Stimulated activated CD8-positive, alpha-beta memory T cell treated with anti-CD3 and anti-CD28 coated beads, Interleukin-2, amount 100 ng/mL, for 48 hours (primary cell): Measurements from ENCODE around the gene ISG20.

Experiments used
- DNase-seq, 2 donors: peaks; one replicate each; pipeline ENCODE4 v3.0.0-alpha.2; 2020; ENCODE audit warnings: low read depth in 2 of 2

ISG20 gene

DNA sequence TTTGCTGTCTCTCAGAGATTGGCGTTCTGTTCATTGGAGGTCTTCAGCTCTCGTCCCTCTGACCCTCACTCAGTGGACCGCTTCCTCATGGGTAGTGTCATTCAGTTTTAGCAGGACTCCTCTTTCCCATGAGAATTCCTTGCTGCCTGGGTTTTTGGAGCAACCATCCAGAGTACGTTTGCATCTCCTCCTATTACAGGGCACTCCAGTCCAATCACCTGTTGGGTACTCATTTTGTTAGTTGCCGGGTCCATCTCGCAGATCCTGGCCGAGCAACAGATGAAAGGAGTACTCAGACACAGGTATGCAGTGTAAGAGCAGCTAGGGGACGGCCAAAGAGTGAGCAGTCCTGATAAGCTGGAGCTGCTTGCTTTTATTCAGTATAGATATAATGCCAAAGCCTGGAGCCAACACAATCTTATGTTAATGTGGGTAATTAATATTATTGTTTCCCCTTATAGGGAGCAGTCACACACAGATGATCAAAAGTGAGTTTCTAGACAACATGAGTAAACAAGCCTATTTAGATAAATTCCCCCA lies 49.6 kb downstream of the ISG20 start:
- DNase-seq = no peak

DNA sequence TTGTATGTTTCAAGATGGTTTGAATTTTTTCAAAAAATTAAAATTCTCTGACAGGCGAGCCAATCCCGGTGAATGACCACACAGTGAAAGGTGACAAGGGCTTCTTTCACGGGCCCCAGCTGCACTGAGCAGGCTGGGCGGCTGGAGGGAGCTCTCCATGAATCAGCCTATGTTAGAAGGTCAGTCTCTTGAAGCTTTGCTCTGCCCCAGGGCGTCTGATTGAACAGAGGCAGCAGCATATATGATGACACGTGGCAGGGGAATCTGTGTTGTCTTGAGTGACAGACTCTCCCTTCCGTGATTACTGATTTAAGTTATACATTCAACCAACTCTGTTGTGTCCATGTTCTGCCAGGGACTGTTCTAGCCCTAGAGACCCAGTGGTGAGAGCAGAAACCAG lies 51.5 kb downstream of the ISG20 start:
- DNase-seq = no peak

DNA sequence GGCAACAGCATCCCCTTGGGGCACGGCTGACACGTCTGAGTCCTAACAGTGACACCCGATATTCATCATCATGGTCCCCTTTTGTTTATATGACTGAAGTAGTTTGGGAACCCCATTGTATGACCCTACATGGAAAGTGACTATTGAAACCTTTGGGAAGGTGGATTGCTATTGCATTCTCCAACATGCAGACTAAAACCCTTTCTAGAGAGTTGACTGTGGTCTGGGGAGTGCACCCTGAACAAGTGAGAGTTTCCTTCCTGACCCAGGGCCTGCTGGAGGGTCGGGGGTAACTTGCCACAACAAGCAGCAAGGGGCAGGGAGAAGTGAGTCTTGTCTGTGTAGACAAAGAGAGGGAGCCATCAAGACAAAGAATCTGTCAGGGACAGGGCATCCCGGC lies 54.4 kb downstream of the ISG20 start:
- no peak for DNase-seq

DNA sequence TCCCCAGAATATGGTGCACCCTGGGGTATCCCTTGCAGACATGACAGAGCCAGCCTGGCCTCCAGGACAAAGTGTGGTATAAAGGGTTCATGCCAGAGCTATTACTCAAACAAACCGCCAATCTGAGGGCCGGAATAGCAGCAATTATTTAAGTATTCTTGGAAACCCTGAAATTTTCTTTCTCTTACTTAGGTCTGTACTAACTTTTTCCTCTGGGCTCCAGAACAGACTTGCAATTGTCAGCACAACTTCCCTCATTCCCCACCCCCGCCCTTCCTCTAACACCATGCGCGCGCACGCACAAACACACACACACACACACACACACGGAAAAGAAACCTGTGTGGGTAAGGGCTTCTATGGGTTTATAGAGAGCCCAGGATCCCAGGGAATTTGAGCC lies 56.3 kb downstream of the ISG20 start:
- DNase-seq = no peak

DNA sequence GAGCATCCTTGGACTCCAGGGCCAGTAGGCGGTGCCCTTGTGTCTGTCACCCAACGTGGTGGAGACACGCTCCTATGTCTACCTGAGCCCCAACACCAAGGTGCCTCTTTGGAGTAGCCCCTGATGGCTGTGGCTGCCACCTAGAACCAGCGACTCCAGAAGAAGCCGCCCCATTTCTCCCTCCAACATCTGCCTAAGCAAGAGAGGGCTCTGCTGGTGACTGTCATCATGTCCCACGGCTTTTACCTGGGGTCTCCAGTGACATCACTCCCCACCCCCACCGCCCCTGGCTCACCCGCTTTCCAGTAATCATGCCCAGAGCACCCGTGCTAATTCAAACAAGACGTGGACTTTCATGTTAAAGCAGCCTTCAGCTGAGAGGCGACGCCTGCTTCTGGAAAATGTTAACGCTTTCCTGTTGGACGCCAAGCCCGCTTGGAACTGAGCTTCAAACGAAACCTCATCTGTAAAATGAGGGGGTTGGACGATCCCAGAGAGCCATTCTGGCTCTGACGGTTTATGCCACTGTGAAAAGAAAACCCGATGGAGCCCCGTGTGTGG lies 57.0 kb downstream of the ISG20 start:
- no peak for DNase-seq

DNA sequence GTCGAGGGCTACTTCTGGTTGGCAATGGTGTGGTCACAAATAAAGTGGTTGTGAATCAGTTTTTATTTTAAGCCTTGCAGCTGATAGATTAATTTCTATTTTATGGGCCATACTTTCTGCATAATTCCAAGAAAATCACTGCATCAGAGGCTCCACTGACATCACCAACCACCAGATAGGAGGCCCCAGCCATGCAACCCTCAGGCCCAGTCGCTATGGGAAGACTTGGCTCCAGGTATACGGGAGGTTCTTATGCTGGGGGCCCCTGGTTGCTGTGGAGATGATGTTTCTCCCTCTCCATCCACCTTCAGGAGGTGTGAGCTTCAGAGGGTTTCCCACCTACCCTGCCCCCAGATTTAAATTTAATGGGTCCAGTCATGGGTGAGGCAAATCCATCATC lies 57.4 kb downstream of the ISG20 start:
- DNase-seq = no peak

DNA sequence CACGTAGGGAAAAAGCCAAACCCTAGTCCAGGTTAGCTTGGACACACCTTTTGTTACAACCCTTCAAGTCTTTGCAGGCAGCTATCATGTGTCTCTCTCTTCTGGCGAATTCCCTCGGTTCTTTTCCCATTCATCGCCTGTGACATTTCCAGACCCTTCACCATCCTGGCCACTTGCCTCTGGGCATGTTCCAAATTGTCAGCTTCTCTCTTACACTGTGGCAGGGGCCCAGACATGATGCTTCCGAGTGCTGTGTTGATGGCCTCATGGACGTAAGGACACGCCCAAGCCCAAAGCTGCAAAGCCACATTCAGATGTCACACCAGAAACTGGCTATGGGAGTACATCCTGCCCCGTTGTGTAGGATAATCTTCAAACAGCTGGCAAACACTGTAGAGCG lies 58.5 kb downstream of the ISG20 start:
- no peak for DNase-seq

DNA sequence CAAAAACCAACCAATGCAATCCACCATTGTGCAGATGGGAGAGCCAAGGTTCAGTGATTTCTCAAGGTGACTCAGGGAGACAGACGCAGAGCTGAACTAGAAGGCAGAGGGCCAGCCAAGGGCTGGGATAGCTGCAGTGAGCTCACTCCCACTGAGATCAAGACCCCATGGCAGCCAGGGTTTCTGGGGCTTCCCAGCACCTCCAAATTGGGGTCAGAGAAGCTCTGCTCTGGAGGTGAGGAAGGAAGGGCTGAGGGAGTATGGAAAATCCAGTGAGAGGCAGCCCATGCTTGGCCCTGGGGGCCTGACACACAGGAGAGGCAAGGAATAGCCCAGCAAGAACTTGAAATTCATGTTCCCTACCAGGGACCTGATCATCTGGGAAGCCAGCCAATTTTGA lies 61.0 kb downstream of the ISG20 start:
- no peak for DNase-seq

DNA sequence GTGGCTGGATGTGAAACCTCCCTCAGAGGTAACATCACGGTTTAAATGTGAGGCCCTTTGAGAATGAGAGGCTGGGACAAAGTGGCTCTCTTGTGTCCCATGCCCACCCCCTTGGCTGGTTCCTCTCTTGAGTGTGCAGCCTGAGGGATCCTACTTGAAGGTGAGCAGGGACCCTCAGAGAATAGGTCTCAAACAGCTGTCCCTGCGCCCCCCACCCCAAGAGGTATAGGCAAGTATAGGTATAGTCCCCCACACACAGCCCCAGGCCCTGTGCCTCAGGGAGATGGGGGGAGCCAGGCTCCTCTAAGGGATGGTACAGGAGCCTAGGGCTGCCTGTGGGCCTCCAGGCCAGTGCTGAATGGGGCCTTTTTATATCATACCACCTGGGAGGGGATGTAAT lies 61.9 kb downstream of the ISG20 start:
- DNase-seq = no peak

DNA sequence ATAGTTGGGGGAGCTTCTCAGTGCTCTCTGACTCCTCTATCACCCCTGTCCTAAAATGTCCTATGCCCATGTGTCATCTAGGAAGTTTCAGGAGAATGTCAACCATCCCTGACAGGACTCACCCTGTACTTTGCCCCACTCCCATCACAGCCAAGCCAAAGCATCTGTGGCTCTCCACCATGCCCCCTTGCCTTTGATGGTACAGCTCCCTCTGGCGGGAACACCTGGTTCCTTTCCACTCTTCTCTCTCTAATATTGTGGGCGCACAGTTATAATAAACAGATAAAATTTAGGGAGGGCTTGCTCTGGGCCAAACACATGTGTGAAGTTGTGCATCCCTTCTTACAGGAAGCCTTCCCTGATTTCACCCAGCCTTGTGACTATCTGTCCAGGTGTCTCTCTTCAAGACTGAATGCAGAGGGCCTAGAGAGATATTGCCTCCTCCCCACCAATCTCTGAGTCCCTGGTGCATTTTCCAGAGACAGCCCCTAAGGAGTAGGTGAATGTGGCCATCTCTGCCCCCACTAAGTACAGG lies 62.8 kb downstream of the ISG20 start:
- DNase-seq = peak in 1 of 2 donors; percentile 6

DNA sequence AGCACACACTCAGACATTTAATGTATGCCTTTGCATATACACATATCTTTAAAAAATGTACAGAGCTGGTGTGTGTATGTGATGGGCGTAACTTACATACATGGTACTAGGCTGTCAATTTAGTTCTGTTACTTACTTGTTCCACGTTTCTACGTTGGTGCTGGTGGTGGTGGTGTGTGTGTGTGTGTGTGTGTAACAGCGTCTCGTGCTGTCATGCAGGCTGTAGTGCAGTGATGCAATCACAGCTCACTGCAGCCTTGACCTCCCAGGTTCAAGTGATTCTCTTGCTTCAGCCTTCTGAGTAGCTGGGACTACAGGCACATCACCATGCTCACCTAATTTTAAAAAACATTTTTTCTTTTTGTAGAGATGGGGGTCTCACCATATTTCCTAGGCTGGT lies 64.2 kb downstream of the ISG20 start:
- no peak for DNase-seq

DNA sequence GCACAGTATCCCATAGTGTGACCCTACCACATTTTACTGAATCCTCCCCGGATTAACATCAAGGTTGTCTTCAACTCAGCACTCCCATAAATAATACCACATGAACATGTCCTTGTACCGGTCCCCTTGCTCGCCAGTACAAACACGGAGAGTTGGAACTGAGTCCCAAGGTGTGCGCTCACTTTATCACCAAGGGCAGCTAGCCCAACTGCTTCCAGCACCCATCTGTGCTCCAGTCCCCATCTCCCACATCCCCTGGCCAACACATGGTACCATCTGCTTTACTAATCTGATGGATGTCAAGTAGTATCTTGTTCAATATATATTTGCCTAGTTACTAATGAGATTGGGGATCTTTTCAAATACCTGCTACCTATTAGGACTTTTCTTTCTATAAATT lies 64.7 kb downstream of the ISG20 start:
- no peak for DNase-seq

DNA sequence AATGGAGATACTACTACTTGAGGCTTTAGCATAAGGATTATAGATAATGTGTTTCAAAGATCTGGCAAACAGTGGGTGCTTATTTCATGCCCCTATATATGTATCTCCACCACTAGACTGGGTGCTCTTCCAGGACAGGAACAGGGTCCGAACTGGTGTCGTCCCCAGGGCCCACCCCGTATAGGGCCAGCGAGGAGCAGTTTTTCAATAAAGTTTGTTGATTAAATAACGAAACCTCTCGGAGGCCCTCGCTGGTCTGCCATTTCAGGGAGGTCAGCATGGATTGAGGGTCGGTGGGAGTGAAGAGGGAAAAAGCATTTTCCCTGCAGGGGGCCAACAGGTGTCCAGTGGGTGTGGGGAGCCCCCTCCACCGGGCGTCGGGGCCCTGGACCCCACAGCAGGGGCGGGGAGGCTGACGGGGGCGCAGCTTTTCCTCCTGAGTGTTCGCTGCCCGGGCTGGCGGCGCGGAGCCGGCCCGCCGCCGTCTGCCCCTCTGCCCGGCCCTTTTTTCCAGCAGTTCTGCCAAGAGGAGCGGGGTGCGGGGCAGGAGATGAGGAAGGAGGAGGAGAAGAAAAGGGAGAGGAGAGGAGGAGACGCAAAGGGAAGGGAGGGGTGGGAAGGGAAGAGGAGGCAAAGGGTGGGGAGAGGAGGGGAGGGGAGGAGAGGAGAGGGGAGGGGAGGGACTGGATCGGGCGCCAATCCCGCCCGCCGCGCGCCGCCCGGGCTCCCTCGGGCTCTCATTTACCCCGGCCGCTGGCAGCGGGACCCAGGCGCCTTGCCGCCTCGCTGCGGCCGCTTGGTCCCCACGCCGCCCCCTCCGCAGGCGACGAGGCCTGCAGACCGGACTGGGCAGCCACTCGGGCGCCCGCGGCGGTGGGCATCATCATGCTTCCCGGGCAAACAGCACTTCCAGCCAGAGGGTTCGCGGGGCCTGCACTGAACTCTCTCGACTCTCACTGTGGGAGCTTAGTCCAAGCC lies 66.3 kb downstream of the ISG20 start:
- DNase-seq = no peak

DNA sequence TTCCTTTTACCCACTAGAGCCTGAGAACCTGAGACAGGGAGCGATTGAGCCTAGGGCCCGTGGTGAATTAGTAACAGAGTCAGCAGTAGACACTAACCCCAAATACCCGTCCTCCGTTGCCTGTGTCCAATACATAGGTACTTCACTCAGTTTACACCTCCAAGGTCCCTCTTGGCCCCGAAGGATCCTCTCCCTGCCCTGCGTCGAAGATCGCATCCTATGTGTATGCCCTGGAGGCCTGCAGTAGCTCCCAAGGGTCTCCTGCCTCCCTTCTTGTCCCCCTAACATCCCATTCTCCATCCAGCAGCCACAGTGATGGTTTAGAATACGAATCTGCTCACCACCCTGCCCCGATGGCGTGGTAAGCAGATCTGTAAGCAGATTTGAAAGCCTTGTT lies 67.0 kb downstream of the ISG20 start:
- DNase-seq = no peak
